Measurements from ENCODE around the gene LAMC3. TPM values are rescaled to one million over a fixed set of nuclear protein-coding genes. Genes with fewer than 3 reads are reported as not detected.
A peak's percentile ranks its signal among the peaks of the same experiment; 100 is the strongest.

LAMC3 gene
- polyA plus RNA-seq, 1 donor from 2014 or later: 0.04 TPM

DNA sequence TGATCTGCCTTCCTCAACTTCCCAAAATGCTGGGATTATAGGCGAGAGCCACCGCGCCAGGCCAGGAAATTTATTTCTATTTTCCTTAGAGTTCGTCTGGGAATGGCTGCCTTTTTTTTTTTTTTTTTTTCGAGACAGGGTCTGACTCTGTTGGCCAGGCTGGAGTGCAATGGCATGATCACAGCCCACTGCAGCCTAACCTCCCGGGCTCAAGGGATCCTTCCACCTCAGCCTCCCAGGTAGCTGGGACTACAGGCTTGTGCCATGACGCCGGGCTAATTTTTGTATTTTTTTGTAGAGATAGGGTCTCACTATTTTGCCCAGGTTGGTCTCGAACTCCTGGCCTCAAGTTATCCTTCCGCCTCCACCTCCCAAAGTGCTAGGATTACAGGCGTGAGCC lies 888 bp upstream of the LAMC3 start:
- H2AFZ ChIP-seq (ENCODE audit: low read depth, low read length): no peak overlapping the region
- H3K36me3 ChIP-seq (ENCODE audit: insufficient read depth, low read length): no peaks in the 10 kb centered on the region
- no peak overlapping the region for H3K4me3 ChIP-seq (ENCODE audit: low read length)
- H4K20me1 ChIP-seq (ENCODE audit: insufficient read depth): no peaks in the 10 kb centered on the region
- H3K9me2 ChIP-seq (ENCODE audit: insufficient read depth, low read length): no peaks in the 10 kb centered on the region
- no peak for TF ChIP-seq TAF1 (IDR thresholded peaks at IDR 0.05; ENCODE audit: low read depth)
- TF ChIP-seq EP300 (conservative IDR thresholded peaks at IDR 0.05; ENCODE audit: poor library complexity, severe bottlenecking): no peak
- TF ChIP-seq, protein P1, sequence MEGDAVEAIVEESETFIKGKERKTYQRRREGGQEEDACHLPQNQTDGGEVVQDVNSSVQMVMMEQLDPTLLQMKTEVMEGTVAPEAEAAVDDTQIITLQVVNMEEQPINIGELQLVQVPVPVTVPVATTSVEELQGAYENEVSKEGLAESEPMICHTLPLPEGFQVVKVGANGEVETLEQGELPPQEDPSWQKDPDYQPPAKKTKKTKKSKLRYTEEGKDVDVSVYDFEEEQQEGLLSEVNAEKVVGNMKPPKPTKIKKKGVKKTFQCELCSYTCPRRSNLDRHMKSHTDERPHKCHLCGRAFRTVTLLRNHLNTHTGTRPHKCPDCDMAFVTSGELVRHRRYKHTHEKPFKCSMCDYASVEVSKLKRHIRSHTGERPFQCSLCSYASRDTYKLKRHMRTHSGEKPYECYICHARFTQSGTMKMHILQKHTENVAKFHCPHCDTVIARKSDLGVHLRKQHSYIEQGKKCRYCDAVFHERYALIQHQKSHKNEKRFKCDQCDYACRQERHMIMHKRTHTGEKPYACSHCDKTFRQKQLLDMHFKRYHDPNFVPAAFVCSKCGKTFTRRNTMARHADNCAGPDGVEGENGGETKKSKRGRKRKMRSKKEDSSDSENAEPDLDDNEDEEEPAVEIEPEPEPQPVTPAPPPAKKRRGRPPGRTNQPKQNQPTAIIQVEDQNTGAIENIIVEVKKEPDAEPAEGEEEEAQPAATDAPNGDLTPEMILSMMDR (IDR thresholded peaks at IDR 0.05; ENCODE audit: poor library complexity, severe bottlenecking): no peak
- no peak for TF ChIP-seq MXI1 (conservative IDR thresholded peaks at IDR 0.05; ENCODE audit: poor library complexity, severe bottlenecking)
- TF ChIP-seq SMC3 (conservative IDR thresholded peaks at IDR 0.05; ENCODE audit: poor library complexity): no peak
- no peak for TF ChIP-seq POLR2AphosphoS5 (IDR thresholded peaks at IDR 0.05)
- TF ChIP-seq, protein P2, sequence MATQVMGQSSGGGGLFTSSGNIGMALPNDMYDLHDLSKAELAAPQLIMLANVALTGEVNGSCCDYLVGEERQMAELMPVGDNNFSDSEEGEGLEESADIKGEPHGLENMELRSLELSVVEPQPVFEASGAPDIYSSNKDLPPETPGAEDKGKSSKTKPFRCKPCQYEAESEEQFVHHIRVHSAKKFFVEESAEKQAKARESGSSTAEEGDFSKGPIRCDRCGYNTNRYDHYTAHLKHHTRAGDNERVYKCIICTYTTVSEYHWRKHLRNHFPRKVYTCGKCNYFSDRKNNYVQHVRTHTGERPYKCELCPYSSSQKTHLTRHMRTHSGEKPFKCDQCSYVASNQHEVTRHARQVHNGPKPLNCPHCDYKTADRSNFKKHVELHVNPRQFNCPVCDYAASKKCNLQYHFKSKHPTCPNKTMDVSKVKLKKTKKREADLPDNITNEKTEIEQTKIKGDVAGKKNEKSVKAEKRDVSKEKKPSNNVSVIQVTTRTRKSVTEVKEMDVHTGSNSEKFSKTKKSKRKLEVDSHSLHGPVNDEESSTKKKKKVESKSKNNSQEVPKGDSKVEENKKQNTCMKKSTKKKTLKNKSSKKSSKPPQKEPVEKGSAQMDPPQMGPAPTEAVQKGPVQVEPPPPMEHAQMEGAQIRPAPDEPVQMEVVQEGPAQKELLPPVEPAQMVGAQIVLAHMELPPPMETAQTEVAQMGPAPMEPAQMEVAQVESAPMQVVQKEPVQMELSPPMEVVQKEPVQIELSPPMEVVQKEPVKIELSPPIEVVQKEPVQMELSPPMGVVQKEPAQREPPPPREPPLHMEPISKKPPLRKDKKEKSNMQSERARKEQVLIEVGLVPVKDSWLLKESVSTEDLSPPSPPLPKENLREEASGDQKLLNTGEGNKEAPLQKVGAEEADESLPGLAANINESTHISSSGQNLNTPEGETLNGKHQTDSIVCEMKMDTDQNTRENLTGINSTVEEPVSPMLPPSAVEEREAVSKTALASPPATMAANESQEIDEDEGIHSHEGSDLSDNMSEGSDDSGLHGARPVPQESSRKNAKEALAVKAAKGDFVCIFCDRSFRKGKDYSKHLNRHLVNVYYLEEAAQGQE (IDR thresholded peaks at IDR 0.05; ENCODE audit: borderline replicate concordance): no peak
- no peak for TF ChIP-seq RAD21 (conservative IDR thresholded peaks at IDR 0.05)
- no peak for TF ChIP-seq EZH2 (IDR thresholded peaks at IDR 0.05; ENCODE audit: borderline replicate concordance, insufficient read depth, low read length, poor library complexity, severe bottlenecking)
- H3K79me2 ChIP-seq (replicated peaks; ENCODE audit: insufficient read depth, low read length): no peaks in the 10 kb centered on the region
- no peak overlapping the region for H3K4me2 ChIP-seq (ENCODE audit: low read length)
- peaks cover 31% of the 10 kb centered on the region for H3K27me3 ChIP-seq (ENCODE audit: insufficient read depth, low read depth, low read length)
- no peaks in the 10 kb centered on the region for H3K9me3 ChIP-seq (ENCODE audit: low read length)
- no peak overlapping the region for H3K9ac ChIP-seq (ENCODE audit: low read length)
- no peaks in the 10 kb centered on the region for H3F3A ChIP-seq (ENCODE audit: insufficient read depth, low read length, poor library complexity, severe bottlenecking)
- H3K27ac ChIP-seq (ENCODE audit: low read length): no peak overlapping the region

DNA sequence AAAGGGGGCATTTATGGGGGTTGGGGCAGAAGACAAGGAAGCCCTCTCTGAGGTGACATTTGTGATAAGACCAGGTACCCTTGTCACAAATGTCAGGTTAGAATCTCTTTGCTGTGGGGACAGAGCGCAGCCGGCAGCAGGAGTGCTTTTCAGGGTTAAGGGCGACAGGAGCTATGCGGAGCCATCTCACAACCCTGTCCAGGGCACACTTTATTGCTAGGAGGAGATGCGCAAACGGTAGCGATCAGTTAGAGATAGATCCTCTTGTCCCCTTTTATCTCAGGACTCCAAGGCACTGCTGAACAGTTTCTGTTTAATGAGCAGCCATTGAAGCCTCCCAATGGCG lies 438 bp upstream of the LAMC3 start:
- Histone ChIP-seq H3K9ac (ENCODE audit: low read length) (no peak overlapping the region), H3K27me3 (ENCODE audit: insufficient read depth, low read depth, low read length) (peaks cover 31% of the 10 kb centered on the region), H2AFZ (ENCODE audit: low read depth, low read length) (no peak overlapping the region)

More for the DNA sequence above, 438 bp upstream of the LAMC3 start:
- H3K27ac ChIP-seq (ENCODE audit: low read length): no peak overlapping the region
- H3F3A ChIP-seq (ENCODE audit: insufficient read depth, low read length, poor library complexity, severe bottlenecking): no peaks in the 10 kb centered on the region
- no peaks in the 10 kb centered on the region for H3K9me2 ChIP-seq (ENCODE audit: insufficient read depth, low read length)
- no peaks in the 10 kb centered on the region for H4K20me1 ChIP-seq (ENCODE audit: insufficient read depth)
- H3K4me2 ChIP-seq (ENCODE audit: low read length): no peak overlapping the region
- H3K79me2 ChIP-seq (replicated peaks; ENCODE audit: insufficient read depth, low read length): no peaks in the 10 kb centered on the region
- no peak for TF ChIP-seq EZH2 (IDR thresholded peaks at IDR 0.05; ENCODE audit: borderline replicate concordance, insufficient read depth, low read length, poor library complexity, severe bottlenecking)
- TF ChIP-seq POLR2AphosphoS5 (IDR thresholded peaks at IDR 0.05): no peak
- H3K4me3 ChIP-seq (ENCODE audit: low read length): peak overlapping the region; percentile 35
- H3K9me3 ChIP-seq (ENCODE audit: low read length): no peaks in the 10 kb centered on the region
- H3K36me3 ChIP-seq (ENCODE audit: insufficient read depth, low read length): no peaks in the 10 kb centered on the region

Data from neural cell (in vitro differentiated cells).